VCaP (cell line): ENCODE results near the gene BAAT.
"Not testable (repeated sequence)": the region's sequence is repeated elsewhere in the genome, so short reads cannot be mapped to it uniquely, and the experiment has no call there.

Experiments
- H3K27ac ChIP-seq: fragments of 450-650 bp; 2 replicates; pipeline ENCODE4 v1.5.1; 2017
- CTCF ChIP-seq: fragments of 450-650 bp; conservative IDR thresholded peaks from 2 replicates; pipeline ENCODE4 v1.5.1; 2017; ENCODE audit warnings: mild to moderate bottlenecking, moderate library complexity

BAAT gene

GRCh38 chr9:101384873-101385536, at the start of gene BAAT:
TSS of gene BAAT (minus strand) at chr9:101385006. CDS start at chr9:101371404, 13,602 bp downstream.
- H3K27ac ChIP-seq, result not testable (repeated sequence)

- no peak for TF ChIP-seq CTCF
- no peak overlapping the region for H3K27ac ChIP-seq
Measured at GRCh38 chr9:101433229-101433628, 48.4 kb upstream of the BAAT start.

GRCh38 chr9:101432740-101433139, 47.9 kb upstream of the BAAT start:
- no peak overlapping the region for H3K27ac ChIP-seq
- no peak for TF ChIP-seq CTCF

- no peak for TF ChIP-seq CTCF
- no peak overlapping the region for H3K27ac ChIP-seq
Measured at GRCh38 chr9:101432171-101432570, 47.4 kb upstream of the BAAT start.

GRCh38 chr9:101429736-101430135, 44.9 kb upstream of the BAAT start:
- TF ChIP-seq CTCF, result no peak
- no peak overlapping the region for H3K27ac ChIP-seq

GRCh38 chr9:101428909-101429308, 44.1 kb upstream of the BAAT start:
- no peak for TF ChIP-seq CTCF
- H3K27ac ChIP-seq, result no peak overlapping the region

- no peak overlapping the region for H3K27ac ChIP-seq
- no peak for TF ChIP-seq CTCF
Measured at GRCh38 chr9:101427957-101428655, 43.3 kb upstream of the BAAT start.

GRCh38 chr9:101427358-101427757, 42.6 kb upstream of the BAAT start:
- H3K27ac ChIP-seq, result no peak overlapping the region
- TF ChIP-seq CTCF, result no peak
